Right cardiac atrium (tissue), 5 donors: ENCODE data around the gene SNX3. TPM values are rescaled to one million over a fixed set of nuclear protein-coding genes. Genes with fewer than 3 reads are reported as not detected.
"Not testable (repeated sequence)": the region's sequence is repeated elsewhere in the genome, so short reads cannot be mapped to it uniquely, and the experiment has no call there.

Experiments used
- ATAC-seq, 2 donors: fragments of 200-7000 bp; cut with Tn5 transposase; one replicate each; pipeline versions ENCODE4 v1.8.0 to v1.9.1; 2020; ENCODE audit warnings: moderate library complexity in 2 of 2, mild to moderate bottlenecking in 1 of 2
- DNase-seq, 3 donors: peaks; one replicate each; pipeline ENCODE4 v3.0.0-alpha.2; 2020
- H3K27ac ChIP-seq: one replicate; pipeline ENCODE4 v1.5.1; 2013; ENCODE audit warnings: mild to moderate bottlenecking, low read length, control low read depth, moderate library complexity
- H3K27me3 ChIP-seq: one replicate; pipeline ENCODE4 v1.6.1; 2013; ENCODE audit not compliant: control insufficient read depth, insufficient read depth
- H3K4me1 ChIP-seq: one replicate; pipeline ENCODE4 v1.6.1; 2013; ENCODE audit warnings: low read length; ENCODE audit not compliant: control insufficient read depth, insufficient read depth
- H3K4me3 ChIP-seq: one replicate; pipeline ENCODE4 v1.5.1; 2013; ENCODE audit warnings: low read length, control low read depth
- H3K9me3 ChIP-seq: one replicate; pipeline ENCODE4 v1.6.1; 2013; ENCODE audit warnings: low read length; ENCODE audit not compliant: control insufficient read depth
- WGBS: extraction: QIAGEN DNeasy Blood & Tissue Kit; methylation state at CpG from one replicate; pipeline ENCODE4 v1.1.7; 2013; 5-methylcytosine and 5-hydroxymethylcytosine counted together
- intact Hi-C, 4 donors: fragments of 100-400 bp; cut with DNase I; formaldehyde crosslinking; loops; one replicate each; pipeline versions ENCODE4 v1.11.0 to v1.14.0; 2022 to 2023
- long read RNA-seq, 4 donors: library from polyadenylated mRNA; unstranded; transcript quantifications; one replicate each; pipeline ENCODE4 v2.0.0, GENCODE V29; 2020 to 2021
- polyA plus RNA-seq: library from polyadenylated mRNA; stranded (reverse); fragments of 200-250 nt; gene quantifications from one replicate; pipeline ENCODE4 v1.2.3, GENCODE V29; 2013
- total RNA-seq, 4 donors: library from RNA; stranded (reverse); fragmentation: NEBNext Ultra II Directional; extraction: Animal tissue kit (Norgen Biotek cat#: 25700); gene quantifications; one replicate each; pipeline ENCODE4 v1.2.1, GENCODE V29; 2021
- donor health status: healthy with polysubstance abuse.
- donor health status: DM: no; HTN: yes; CAD: no.
- donor health status: DM: no; HTN: no; CAD: no.
- donor health status: DM: no; HTN: yes; CAD: no; lungs with severe emphysema.
- donor health status: DM: yes; HTN: yes; CAD: no.

SNX3 gene
- 100 to 1,000 TPM; 203 to 265 (median 229) TPM for total RNA-seq
- 354 TPM for polyA plus RNA-seq
- long read RNA-seq, donor 1, transcript SNX3-201 (4 exons, 1,755 nt), result major isoform, 527 of 562 reads
- long read RNA-seq, donor 1, transcript SNX3-202 (4 exons, 890 nt), result minor isoform, 21 of 562 reads
- long read RNA-seq, donor 1, partial matches to known transcripts, result 7 of 562 reads
- long read RNA-seq, donor 1, other reads (novel, unspliced or antisense), result 7 of 562 reads
- long read RNA-seq, donor 2, transcript SNX3-201 (4 exons, 1,755 nt), result major isoform, 209 of 228 reads
- long read RNA-seq, donor 2, transcript SNX3-202 (4 exons, 890 nt), result minor isoform, 11 of 228 reads
- long read RNA-seq, donor 2, partial matches to known transcripts, result 3 of 228 reads
- long read RNA-seq, donor 2, other reads (novel, unspliced or antisense), result 4 of 228 reads
- long read RNA-seq, donor 3, transcript SNX3-201 (4 exons, 1,755 nt), result major isoform, 264 of 281 reads
- long read RNA-seq, donor 3, transcript SNX3-202 (4 exons, 890 nt), result minor isoform, 13 of 281 reads
- long read RNA-seq, donor 3, partial matches to known transcripts, result 2 of 281 reads
- long read RNA-seq, donor 3, other reads (novel, unspliced or antisense), result 2 of 281 reads
- long read RNA-seq, donor 4, transcript SNX3-201 (4 exons, 1,755 nt), result major isoform, 200 of 214 reads
- long read RNA-seq, donor 4, transcript SNX3-202 (4 exons, 890 nt), result minor isoform, 9 of 214 reads
- long read RNA-seq, donor 4, partial matches to known transcripts, result 2 of 214 reads
- long read RNA-seq, donor 4, other reads (novel, unspliced or antisense), result 1 of 214 reads

DNA sequence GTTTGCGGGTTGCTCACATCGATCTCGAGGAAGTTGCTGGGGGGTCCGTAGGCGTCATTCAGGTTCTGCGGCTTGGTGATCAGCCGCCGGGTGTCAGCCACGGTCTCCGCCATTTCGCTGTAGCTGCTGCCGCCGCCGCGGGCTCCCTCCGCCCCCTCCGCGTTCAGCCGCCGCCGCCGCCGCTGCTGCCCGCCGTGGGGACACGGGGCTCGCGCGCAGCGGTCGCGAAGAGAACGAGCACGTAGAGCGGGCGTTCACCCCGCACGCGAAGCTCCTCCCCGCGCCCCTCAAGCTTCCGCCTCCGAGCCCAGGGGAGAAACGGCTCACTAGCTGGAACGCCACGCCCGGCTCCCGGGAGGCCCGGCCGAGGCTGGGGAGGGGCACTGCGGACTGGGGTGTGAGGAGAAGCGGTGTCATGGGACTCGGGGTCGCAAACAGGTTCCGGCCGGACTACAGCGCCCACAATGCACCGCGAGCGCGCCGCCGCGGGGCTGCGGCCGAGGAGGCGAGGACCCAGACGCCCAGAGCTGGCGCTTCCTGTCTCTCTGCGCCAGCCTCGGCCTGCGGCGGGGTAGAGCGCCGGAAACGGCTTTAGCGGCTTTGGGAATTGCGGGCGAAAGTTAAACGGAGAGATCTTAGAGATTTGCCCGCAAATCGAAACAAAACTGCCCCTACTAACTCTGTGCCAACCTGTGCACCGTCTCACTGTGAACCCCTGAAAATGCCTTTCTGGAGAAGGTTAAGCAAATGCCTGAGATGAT lies at the start of gene SNX3:
SNX3 (minus strand) TSS at position 232 of the 761 bp plus-strand sequence; CDS start at position 113, 119 bp downstream.
- H3K27me3 ChIP-seq, result no peaks in the 10 kb centered on the region
- intact Hi-C loops, result loop anchor here in 1 of 4 donors (2.0 kb wide), 1 partner anchor 34 kb away; the partner anchor contains the start of gene AFG1L
- under 1% methylated on average over 83 of the region's 83 CpGs for WGBS
- ATAC-seq (peak; percentile 98 to 99), DNase-seq (peak; percentile 97 to 98 (median 97))
- no peaks in the 10 kb centered on the region for H3K9me3 ChIP-seq
- no peaks in the 10 kb centered on the region for H3K4me1 ChIP-seq
- H3K4me3 ChIP-seq, result peak within 1 kb of the TSS; percentile 75
- peak within 1 kb of the TSS; percentile 96 for H3K27ac ChIP-seq

DNA sequence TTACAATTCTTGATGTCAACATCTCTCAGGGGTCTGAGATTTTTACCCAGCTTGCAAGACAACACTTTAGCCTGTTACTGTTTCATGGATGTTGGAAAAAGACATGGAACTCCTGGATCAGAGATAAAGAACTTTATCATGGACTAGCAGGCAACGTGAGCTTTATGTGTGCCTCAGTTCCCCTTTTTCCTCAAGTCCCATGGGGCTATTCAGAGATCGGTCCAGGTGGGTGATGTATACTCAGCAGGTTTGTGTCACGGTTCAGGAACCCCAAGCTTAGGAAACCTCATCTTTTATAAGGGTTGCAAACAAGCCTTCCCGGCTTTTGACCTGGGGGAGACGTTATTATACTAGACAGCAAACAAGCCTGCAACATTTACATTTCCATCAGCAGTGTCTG lies 49.0 kb upstream of the SNX3 start:
- no peaks in the 10 kb centered on the region for H3K4me1 ChIP-seq
- intact Hi-C loops, result no loop called here
- no peaks in the 10 kb centered on the region for H3K27me3 ChIP-seq
- no peak overlapping the region for H3K27ac ChIP-seq
- WGBS, result 93% methylated on average over 5 of the region's 5 CpGs
- DNase-seq, result no peak
- ATAC-seq, result no peak
- no peak overlapping the region for H3K4me3 ChIP-seq
- no peaks in the 10 kb centered on the region for H3K9me3 ChIP-seq

DNA sequence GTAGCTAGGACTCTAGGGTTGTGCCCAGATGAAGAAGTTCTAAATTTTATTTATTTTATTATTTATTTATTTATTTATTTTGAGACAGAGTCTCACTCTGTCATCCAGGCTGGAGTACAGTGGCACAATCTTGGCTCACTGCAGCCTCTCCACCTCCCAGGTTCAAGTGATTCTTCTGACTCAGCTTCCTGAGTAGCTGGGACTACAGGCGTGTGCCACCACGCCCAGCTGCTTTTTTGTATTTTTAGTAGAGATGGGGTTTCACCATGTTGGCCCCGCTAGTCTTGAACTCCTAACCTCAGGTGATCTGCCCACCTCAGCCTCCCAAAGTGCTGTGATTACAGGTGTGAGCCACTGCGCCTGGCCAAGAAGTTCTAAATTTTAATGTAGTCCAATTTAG lies 47.8 kb upstream of the SNX3 start:
- not testable (repeated sequence) for ATAC-seq, H3K27ac ChIP-seq
- WGBS, result 89% methylated on average over 4 of the region's 4 CpGs

GRCh38 chr6:108304646-108305045 lies 43.8 kb upstream of the SNX3 start:
- Histone ChIP-seq H3K4me1 (no peaks in the 10 kb centered on the region), H3K27me3 (no peaks in the 10 kb centered on the region), H3K4me3 (no peak overlapping the region), H3K27ac (no peak overlapping the region), H3K9me3 (no peaks in the 10 kb centered on the region)
- WGBS, result 95% methylated on average over 2 of the region's 2 CpGs
- DNase-seq, result no peak
- ATAC-seq, result no peak
- intact Hi-C loops, result no loop called here

More for the DNA sequence above, 47.8 kb upstream of the SNX3 start:
- H3K9me3 ChIP-seq, H3K4me1 ChIP-seq, H3K27me3 ChIP-seq, H3K4me3 ChIP-seq, DNase-seq, intact Hi-C loops: not testable (repeated sequence)

DNA sequence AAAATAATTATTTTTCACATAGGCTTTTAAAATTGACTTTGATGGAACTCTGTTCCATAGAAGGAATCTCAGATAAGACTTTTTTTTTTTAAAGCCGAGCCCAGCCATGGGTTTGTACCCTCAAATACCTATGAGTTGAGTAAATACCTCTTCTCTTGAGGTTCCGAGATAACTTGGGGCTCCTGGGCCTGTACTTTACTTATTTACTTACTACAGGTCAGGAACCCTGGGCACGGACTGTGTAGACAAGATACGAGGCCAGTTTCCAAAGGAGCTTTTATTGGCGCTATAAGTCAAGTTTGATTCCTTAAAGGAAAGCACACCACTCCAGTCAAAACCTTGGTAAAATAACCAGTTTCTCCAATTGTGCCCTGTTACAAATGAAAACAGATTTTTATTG lies 41.5 kb upstream of the SNX3 start:
- intact Hi-C loops, result no loop called here
- DNase-seq, result no peak

GRCh38 chr6:108295676-108296075 lies 34.8 kb upstream of the SNX3 start:
- DNase-seq, result no peak
- Histone ChIP-seq H3K4me1 (no peaks in the 10 kb centered on the region), H3K27me3 (no peaks in the 10 kb centered on the region), H3K4me3 (peak overlapping the region; percentile 86), H3K9me3 (no peaks in the 10 kb centered on the region), H3K27ac (peak overlapping the region; percentile 77)
- no peak for ATAC-seq
- intact Hi-C loops, result loop anchor here in 1 of 4 donors (2.0 kb wide), 1 partner anchor 35 kb away; the partner anchor contains the start of gene SNX3
- WGBS, result 68% methylated on average over 7 of the region's 7 CpGs

More for the DNA sequence above, 41.5 kb upstream of the SNX3 start:
- ATAC-seq, result no peak
- H3K27me3 ChIP-seq, result no peaks in the 10 kb centered on the region
- H3K27ac ChIP-seq, result no peak overlapping the region
- no peak overlapping the region for H3K4me3 ChIP-seq
- WGBS, result 94% methylated on average over 5 of the region's 5 CpGs
- no peaks in the 10 kb centered on the region for H3K4me1 ChIP-seq
- no peaks in the 10 kb centered on the region for H3K9me3 ChIP-seq

DNA sequence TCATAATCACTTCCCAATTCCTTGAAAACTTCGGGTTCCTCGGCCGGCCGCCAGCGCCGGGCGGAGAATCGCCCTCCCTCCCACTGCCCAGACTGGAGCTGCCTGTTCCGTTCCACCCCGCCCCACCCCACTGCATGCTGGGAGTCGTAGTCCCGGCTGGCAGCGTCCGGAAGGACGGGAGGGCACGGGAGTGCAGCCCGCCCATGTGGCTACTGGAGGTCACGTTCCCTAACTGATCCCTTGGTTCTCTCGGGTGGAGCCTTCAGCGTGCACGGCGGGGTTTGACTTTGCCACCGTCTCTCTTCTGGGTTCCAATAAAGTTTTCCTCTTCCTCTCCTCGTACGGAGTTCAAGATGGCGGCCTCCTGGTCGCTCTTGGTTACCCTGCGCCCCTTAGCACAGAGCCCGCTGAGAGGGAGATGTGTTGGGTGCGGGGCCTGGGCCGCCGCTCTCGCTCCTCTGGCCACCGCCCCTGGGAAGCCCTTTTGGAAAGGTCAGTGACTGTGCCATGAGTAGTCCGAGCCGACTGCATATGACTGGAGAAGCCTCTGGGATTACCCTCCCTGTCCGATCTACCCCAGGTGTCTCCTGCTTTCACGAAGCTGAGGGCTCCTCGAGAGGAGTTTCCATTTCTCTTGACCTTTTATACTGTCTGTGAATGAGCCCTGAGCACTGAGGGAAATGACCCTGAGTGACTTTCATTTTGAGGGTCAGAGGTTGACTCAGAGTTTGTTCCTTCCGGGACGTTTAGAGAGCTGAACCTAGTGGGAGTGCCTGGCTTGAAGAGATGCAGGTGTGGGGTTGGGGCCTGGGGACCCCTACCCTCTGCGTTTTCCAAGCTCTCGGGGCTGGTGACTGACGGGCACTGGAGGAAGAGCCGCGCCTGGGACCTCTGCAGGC lies 34.1 kb upstream of the SNX3 start, which contains the start of gene AFG1L:
AFG1L (plus strand) TSS at position 328 of the 899 bp plus-strand sequence; CDS start at position 354, 26 bp downstream.
- DNase-seq (peak; percentile 95 to 98 (median 97)), ATAC-seq (peak; percentile 100)
- Histone ChIP-seq H3K4me3 (peak within 1 kb of the TSS; percentile 86), H3K4me1 (no peaks in the 10 kb centered on the region), H3K9me3 (no peaks in the 10 kb centered on the region), H3K27me3 (no peaks in the 10 kb centered on the region), H3K27ac (peak within 1 kb of the TSS; percentile 77)
- intact Hi-C loops, result loop anchor here in 1 of 4 donors (2.0 kb wide), 1 partner anchor 34 kb away; the partner anchor contains the start of gene SNX3
- WGBS, result under 1% methylated on average over 46 of the region's 46 CpGs

DNA sequence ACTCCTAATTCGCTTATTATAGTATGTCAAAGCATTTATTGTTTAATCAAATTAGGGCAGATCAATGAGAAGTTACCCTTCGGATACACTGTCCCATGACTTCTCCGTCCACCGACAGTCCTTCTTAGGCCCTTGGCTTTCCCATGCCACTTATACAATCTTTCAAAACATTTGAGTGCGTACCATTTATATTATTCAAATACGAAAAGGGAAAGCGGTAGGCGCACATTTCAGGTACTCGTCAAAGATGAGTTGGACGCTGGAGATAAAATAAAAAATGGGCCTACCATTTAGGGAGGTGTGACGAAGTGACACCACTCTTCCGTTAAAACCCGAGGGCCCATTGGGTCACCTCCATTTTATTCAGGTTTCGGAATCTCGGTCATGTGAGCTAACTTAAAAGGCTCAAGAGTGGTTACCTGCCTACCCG lies 33.5 kb upstream of the SNX3 start:
- intact Hi-C loops, result loop anchor here in 1 of 4 donors (2.0 kb wide), 1 partner anchor 34 kb away; the partner anchor contains the start of gene SNX3
- ATAC-seq (no peak), DNase-seq (no peak)
- no peaks in the 10 kb centered on the region for H3K27me3 ChIP-seq
- H3K4me1 ChIP-seq, result no peaks in the 10 kb centered on the region
- 33% methylated on average over 16 of the region's 16 CpGs for WGBS
- H3K9me3 ChIP-seq, result no peaks in the 10 kb centered on the region
- peak overlapping the region; percentile 77 for H3K27ac ChIP-seq
- H3K4me3 ChIP-seq, result peak overlapping the region; percentile 86

GRCh38 chr6:108293527-108294296 lies 32.9 kb upstream of the SNX3 start:
- H3K9me3 ChIP-seq, result no peaks in the 10 kb centered on the region
- ATAC-seq, result no peak
- DNase-seq, result no peak
- H3K4me3 ChIP-seq, result no peak overlapping the region
- 95% methylated on average over 19 of the region's 19 CpGs for WGBS
- no peaks in the 10 kb centered on the region for H3K27me3 ChIP-seq
- intact Hi-C loops, result loop anchor here in 1 of 4 donors (2.0 kb wide), 1 partner anchor 33 kb away; the partner anchor contains the start of gene SNX3
- H3K27ac ChIP-seq, result no peak overlapping the region
- no peaks in the 10 kb centered on the region for H3K4me1 ChIP-seq
